GM23338 (cell line): ENCODE data around the gene ALPG. TPM values are rescaled to one million over a fixed set of nuclear protein-coding genes. Genes with fewer than 3 reads are reported as not detected.

Experiments
- ATAC-seq: fragments of 200-7000 bp; cut with Tn5 transposase; 3 replicates; pipeline ENCODE4 v1.9.1; 2020
- DNase-seq: peaks from one replicate; pipeline ENCODE4 v3.0.0-alpha.2; 2015; ENCODE audit warnings: low spot score
- H2AFZ ChIP-seq: fragments of 200-600 bp; sonication (generic); 2 replicates; pipeline ENCODE4 v1.8.0; 2016; ENCODE audit warnings: antibody characterized with exemption, mild to moderate bottlenecking, moderate library complexity
- H3F3A ChIP-seq: fragments of 200-600 bp; sonication (generic); replicated peaks from 2 replicates; pipeline ENCODE4 v1.8.0; 2017; ENCODE audit warnings: antibody characterized with exemption, mixed run types, low read depth
- H3K27ac ChIP-seq: fragments of 200-600 bp; sonication (generic); 2 replicates; pipeline ENCODE4 v1.6.1; 2016; ENCODE audit warnings: low read depth
- H3K27me3 ChIP-seq: fragments of 200-600 bp; sonication (generic); 2 replicates; pipeline ENCODE4 v1.8.0; 2016; ENCODE audit warnings: mild to moderate bottlenecking, mixed run types, moderate library complexity; ENCODE audit not compliant: insufficient read depth
- H3K36me3 ChIP-seq: fragments of 200-600 bp; sonication (generic); 2 replicates; pipeline ENCODE4 v1.8.0; 2016; ENCODE audit warnings: mild to moderate bottlenecking; ENCODE audit not compliant: insufficient read depth
- H3K4me1 ChIP-seq: fragments of 200-600 bp; sonication (generic); 2 replicates; pipeline ENCODE4 v1.8.0; 2016; ENCODE audit warnings: mild to moderate bottlenecking, moderate library complexity; ENCODE audit not compliant: insufficient read depth
- H3K4me2 ChIP-seq: fragments of 200-600 bp; sonication (generic); 2 replicates; pipeline ENCODE4 v1.7.1; 2017; ENCODE audit warnings: mixed run types
- H3K4me3 ChIP-seq: fragments of 200-600 bp; sonication (generic); 2 replicates; pipeline ENCODE4 v1.6.1; 2016; ENCODE audit warnings: mixed run types
- H3K79me2 ChIP-seq: fragments of 200-600 bp; sonication (generic); replicated peaks from 2 replicates; pipeline ENCODE4 v1.8.0; 2017; ENCODE audit warnings: mild to moderate bottlenecking; ENCODE audit not compliant: insufficient read depth
- H3K9me2 ChIP-seq: fragments of 200-600 bp; sonication (generic); 2 replicates; pipeline ENCODE4 v1.8.0; 2017; ENCODE audit not compliant: insufficient read depth
- H4K20me1 ChIP-seq: fragments of 200-600 bp; sonication (generic); replicated peaks from 2 replicates; pipeline ENCODE4 v1.8.0; 2017; ENCODE audit warnings: mild to moderate bottlenecking; ENCODE audit not compliant: insufficient read depth
- H3K27ac Mint-ChIP-seq: 2 replicates; pipeline ENCODE4 v1.8.0; 2020; ENCODE audit warnings: inconsistent platforms, mild to moderate bottlenecking, moderate library complexity, mixed read lengths
- H3K27me3 Mint-ChIP-seq: 3 replicates; pipeline ENCODE4 v1.8.0; 2022; ENCODE audit warnings: low read depth, mild to moderate bottlenecking, moderate library complexity, mixed read lengths, inconsistent platforms; ENCODE audit not compliant: insufficient read depth, poor library complexity
- H3K36me3 Mint-ChIP-seq: 3 replicates; pipeline ENCODE4 v1.8.0; 2021; ENCODE audit warnings: low read depth, mild to moderate bottlenecking, inconsistent platforms, moderate library complexity, mixed read lengths
- H3K4me1 Mint-ChIP-seq: 3 replicates; pipeline ENCODE4 v1.8.0; 2020; ENCODE audit warnings: mild to moderate bottlenecking, inconsistent platforms, mixed read lengths
- H3K4me3 Mint-ChIP-seq: 3 replicates; pipeline ENCODE4 v1.8.0; 2021; ENCODE audit warnings: moderate library complexity, mild to moderate bottlenecking, inconsistent platforms, mixed read lengths
- H3K9me3 Mint-ChIP-seq: 3 replicates; pipeline ENCODE4 v1.8.0; 2020; ENCODE audit warnings: moderate library complexity, mild to moderate bottlenecking, inconsistent platforms, mixed read lengths
- CREB1 ChIP-seq: fragments of 250-450 bp; sonication (Bioruptor Pico); IDR thresholded peaks from 2 replicates; pipeline ENCODE4 v1.5.0; 2020; ENCODE audit warnings: low read depth, mild to moderate bottlenecking, moderate library complexity
- EZH2 ChIP-seq: fragments of 200-600 bp; sonication (generic); IDR thresholded peaks from one replicate; pipeline ENCODE4 v1.8.0; 2017; ENCODE audit warnings: antibody characterized with exemption, mild to moderate bottlenecking, low read depth; ENCODE audit not compliant: unreplicated experiment
- JUNB ChIP-seq: IDR thresholded peaks from one replicate; pipeline ENCODE4 v1.6.1; 2016; ENCODE audit warnings: antibody characterized with exemption; ENCODE audit not compliant: unreplicated experiment
- NANOG ChIP-seq: IDR thresholded peaks from 2 replicates; pipeline ENCODE4 v1.6.1; 2016; ENCODE audit warnings: antibody characterized with exemption, borderline replicate concordance
- STAT1 ChIP-seq: IDR thresholded peaks from one replicate; pipeline ENCODE4 v1.6.1; 2016; ENCODE audit warnings: antibody characterized with exemption; ENCODE audit not compliant: unreplicated experiment
- ZNF114 ChIP-seq: fragments of 250-450 bp; sonication (Bioruptor Pico); IDR thresholded peaks from 2 replicates; pipeline ENCODE4 v1.5.0; 2020; ENCODE audit warnings: mild to moderate bottlenecking, moderate library complexity
- ZNF331 ChIP-seq: fragments of 250-450 bp; sonication (Bioruptor Pico); IDR thresholded peaks from 2 replicates; pipeline ENCODE4 v1.5.0; 2020; ENCODE audit warnings: low read depth, mild to moderate bottlenecking, moderate library complexity
- polyA plus RNA-seq: library from polyadenylated mRNA; unstranded; fragments of >200 nt; fragmentation: Nextera tagmentation; extraction: Ambion mirVana; gene quantifications from 2 replicates; pipeline ENCODE4 v1.2.1, GENCODE V29; 2016
- total RNA-seq: library from RNA; depleted of rRNA; stranded (reverse); fragments of >200 nt; shearing (Covaris generic); gene quantifications from 2 replicates; pipeline ENCODE4 v1.2.3, GENCODE V29; 2014
- TF ChIP-seq, protein P1 (sequence below), 2 experiments: fragments of 200-600 bp in 1 of 2; sonication (generic) in 1 of 2; conservative IDR thresholded peaks; 2 replicates each; pipeline versions ENCODE4 v1.5.1 to v1.6.1; 2016 to 2017; ENCODE audit warnings: antibody characterized with exemption in 2 of 2, low read depth in 2 of 2, mild to moderate bottlenecking in 2 of 2, moderate library complexity in 1 of 2
- TF ChIP-seq, protein P2 (sequence below): IDR thresholded peaks from one replicate; pipeline ENCODE4 v1.6.1; 2018; ENCODE audit warnings: antibody characterized with exemption; ENCODE audit not compliant: unreplicated experiment

The ALPG gene
- total and polyA plus RNA-seq, 2 experiments from 2014 or later, result 0.89 to 2.5 TPM

DNA sequence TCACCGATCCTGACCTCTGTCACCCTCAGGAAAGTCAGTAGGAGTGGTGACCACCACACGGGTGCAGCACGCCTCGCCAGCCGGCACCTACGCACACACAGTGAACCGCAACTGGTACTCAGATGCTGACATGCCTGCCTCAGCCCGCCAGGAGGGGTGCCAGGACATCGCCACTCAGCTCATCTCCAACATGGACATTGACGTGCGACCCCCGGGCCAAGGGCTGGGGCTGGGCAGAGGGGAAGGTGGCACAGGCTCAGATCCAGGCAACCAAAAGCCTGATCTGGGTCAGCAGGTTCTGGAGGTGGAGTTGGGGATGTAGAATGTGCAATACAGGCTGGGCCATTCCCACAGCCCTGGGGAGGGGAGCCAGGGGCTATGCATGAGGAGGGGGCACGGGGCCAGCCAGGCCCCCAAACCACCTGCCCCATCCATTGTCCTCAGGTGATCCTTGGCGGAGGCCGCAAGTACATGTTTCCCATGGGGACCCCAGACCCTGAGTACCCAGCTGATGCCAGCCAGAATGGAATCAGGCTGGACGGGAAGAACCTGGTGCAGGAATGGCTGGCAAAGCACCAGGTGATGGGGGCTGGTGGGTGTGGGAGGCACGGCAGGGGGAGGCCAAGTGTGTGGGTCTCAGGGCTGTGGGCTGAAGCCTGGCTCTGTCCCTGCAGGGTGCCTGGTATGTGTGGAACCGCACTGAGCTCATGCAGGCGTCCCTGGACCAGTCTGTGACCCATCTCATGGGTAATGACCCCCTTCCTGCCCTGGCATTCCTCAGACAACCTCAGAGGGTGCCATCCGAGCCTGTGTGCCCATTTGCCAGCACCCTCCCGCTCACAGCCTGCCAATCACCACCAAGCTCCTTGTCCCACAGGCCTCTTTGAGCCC lies 50.7 kb downstream of the ALPG start:
- Mint-ChIP-seq H3K36me3 (no peaks in the 10 kb centered on the region), H3K4me1 (no peaks in the 10 kb centered on the region), H3K27ac (no peak overlapping the region), H3K27me3 (peaks cover 6% of the 10 kb centered on the region), H3K4me3 (no peak overlapping the region), H3K9me3 (no peaks in the 10 kb centered on the region)
- no peaks in the 10 kb centered on the region for H3K79me2 ChIP-seq
- H3K4me2 ChIP-seq, result no peak overlapping the region
- H4K20me1 ChIP-seq, result no peaks in the 10 kb centered on the region
- no peaks in the 10 kb centered on the region for H3K9me2 ChIP-seq
- H2AFZ ChIP-seq, result no peak overlapping the region
- TF ChIP-seq ZNF114, result no peak
- no peak for TF ChIP-seq JUNB
- no peak for TF ChIP-seq NANOG
- TF ChIP-seq ZNF331 (CRISPR knock-in tag), result no peak
- TF ChIP-seq STAT1, result no peak
- no peak for TF ChIP-seq CREB1 (CRISPR knock-in tag)
- TF ChIP-seq, protein P1, sequence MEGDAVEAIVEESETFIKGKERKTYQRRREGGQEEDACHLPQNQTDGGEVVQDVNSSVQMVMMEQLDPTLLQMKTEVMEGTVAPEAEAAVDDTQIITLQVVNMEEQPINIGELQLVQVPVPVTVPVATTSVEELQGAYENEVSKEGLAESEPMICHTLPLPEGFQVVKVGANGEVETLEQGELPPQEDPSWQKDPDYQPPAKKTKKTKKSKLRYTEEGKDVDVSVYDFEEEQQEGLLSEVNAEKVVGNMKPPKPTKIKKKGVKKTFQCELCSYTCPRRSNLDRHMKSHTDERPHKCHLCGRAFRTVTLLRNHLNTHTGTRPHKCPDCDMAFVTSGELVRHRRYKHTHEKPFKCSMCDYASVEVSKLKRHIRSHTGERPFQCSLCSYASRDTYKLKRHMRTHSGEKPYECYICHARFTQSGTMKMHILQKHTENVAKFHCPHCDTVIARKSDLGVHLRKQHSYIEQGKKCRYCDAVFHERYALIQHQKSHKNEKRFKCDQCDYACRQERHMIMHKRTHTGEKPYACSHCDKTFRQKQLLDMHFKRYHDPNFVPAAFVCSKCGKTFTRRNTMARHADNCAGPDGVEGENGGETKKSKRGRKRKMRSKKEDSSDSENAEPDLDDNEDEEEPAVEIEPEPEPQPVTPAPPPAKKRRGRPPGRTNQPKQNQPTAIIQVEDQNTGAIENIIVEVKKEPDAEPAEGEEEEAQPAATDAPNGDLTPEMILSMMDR (conservative IDR thresholded peaks at IDR 0.05; ENCODE audit: low read depth in 2 of 2), result no peak
- ATAC-seq, result no peak
- no peak overlapping the region for H3K4me3 ChIP-seq
- no peaks in the 10 kb centered on the region for H3K27me3 ChIP-seq
- H3K36me3 ChIP-seq, result no peaks in the 10 kb centered on the region
- H3F3A ChIP-seq, result no peaks in the 10 kb centered on the region
- no peak overlapping the region for H3K27ac ChIP-seq
- DNase-seq, result no peak
- H3K4me1 ChIP-seq, result no peaks in the 10 kb centered on the region

- DNase-seq, result no peak
- no peak overlapping the region for H3K4me3 Mint-ChIP-seq
- TF ChIP-seq JUNB (no peak), EZH2 (no peak), ZNF114 (no peak)
- TF ChIP-seq, protein P2, sequence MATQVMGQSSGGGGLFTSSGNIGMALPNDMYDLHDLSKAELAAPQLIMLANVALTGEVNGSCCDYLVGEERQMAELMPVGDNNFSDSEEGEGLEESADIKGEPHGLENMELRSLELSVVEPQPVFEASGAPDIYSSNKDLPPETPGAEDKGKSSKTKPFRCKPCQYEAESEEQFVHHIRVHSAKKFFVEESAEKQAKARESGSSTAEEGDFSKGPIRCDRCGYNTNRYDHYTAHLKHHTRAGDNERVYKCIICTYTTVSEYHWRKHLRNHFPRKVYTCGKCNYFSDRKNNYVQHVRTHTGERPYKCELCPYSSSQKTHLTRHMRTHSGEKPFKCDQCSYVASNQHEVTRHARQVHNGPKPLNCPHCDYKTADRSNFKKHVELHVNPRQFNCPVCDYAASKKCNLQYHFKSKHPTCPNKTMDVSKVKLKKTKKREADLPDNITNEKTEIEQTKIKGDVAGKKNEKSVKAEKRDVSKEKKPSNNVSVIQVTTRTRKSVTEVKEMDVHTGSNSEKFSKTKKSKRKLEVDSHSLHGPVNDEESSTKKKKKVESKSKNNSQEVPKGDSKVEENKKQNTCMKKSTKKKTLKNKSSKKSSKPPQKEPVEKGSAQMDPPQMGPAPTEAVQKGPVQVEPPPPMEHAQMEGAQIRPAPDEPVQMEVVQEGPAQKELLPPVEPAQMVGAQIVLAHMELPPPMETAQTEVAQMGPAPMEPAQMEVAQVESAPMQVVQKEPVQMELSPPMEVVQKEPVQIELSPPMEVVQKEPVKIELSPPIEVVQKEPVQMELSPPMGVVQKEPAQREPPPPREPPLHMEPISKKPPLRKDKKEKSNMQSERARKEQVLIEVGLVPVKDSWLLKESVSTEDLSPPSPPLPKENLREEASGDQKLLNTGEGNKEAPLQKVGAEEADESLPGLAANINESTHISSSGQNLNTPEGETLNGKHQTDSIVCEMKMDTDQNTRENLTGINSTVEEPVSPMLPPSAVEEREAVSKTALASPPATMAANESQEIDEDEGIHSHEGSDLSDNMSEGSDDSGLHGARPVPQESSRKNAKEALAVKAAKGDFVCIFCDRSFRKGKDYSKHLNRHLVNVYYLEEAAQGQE, result no peak
Measured at GRCh38 chr2:232458051-232458660, 51.5 kb downstream of the ALPG start.

More at GRCh38 chr2:232458051-232458660, 51.5 kb downstream of the ALPG start:
- H3K27ac ChIP-seq, result no peak overlapping the region
- no peaks in the 10 kb centered on the region for H3K4me1 Mint-ChIP-seq
- no peaks in the 10 kb centered on the region for H3K79me2 ChIP-seq
- no peaks in the 10 kb centered on the region for H3K4me1 ChIP-seq
- H3K27ac Mint-ChIP-seq, result no peak overlapping the region
- no peak overlapping the region for H2AFZ ChIP-seq
- H3F3A ChIP-seq, result no peaks in the 10 kb centered on the region
- peaks cover 6% of the 10 kb centered on the region for H3K27me3 Mint-ChIP-seq
- no peak for ATAC-seq
- no peaks in the 10 kb centered on the region for H3K36me3 Mint-ChIP-seq
- no peaks in the 10 kb centered on the region for H3K9me3 Mint-ChIP-seq
- H3K4me2 ChIP-seq, result no peak overlapping the region
- no peaks in the 10 kb centered on the region for H3K9me2 ChIP-seq
- H3K36me3 ChIP-seq, result no peaks in the 10 kb centered on the region
- H3K4me3 ChIP-seq, result no peak overlapping the region
- no peaks in the 10 kb centered on the region for H4K20me1 ChIP-seq
- H3K27me3 ChIP-seq, result no peaks in the 10 kb centered on the region
